H1 (cell line): ENCODE results near the gene ZNF576. TPM values are rescaled to one million over a fixed set of nuclear protein-coding genes. Genes with fewer than 3 reads are reported as not detected.
"Not testable (repeated sequence)": the region's sequence is repeated elsewhere in the genome, so short reads cannot be mapped to it uniquely, and the experiment has no call there.

Source experiments
- CTCF ChIA-PET: fragments of 300-600 bp; sonication (Branson Sonifier 250); formaldehyde crosslinking; loops from one replicate; lab custom pipeline; 2021; ENCODE audit not compliant: partially characterized antibody; lab: Charles Lee
- POLR2A ChIA-PET: fragments of 300-600 bp; sonication (Branson Sonifier 250); formaldehyde crosslinking; loops from one replicate; lab custom pipeline; 2021; ENCODE audit warnings: inconsistent platforms; ENCODE audit not compliant: partially characterized antibody; lab: Charles Lee
- DNase-seq, 2 experiments: peaks; one replicate each; pipeline versions ENCODE4 v3.0.0 to v3.0.0-alpha.2; 2010 to 2022; ENCODE audit warnings: low spot score in 2 of 2, low read depth in 1 of 2, mixed read lengths in 1 of 2
- FAIRE-seq: peaks from 2 replicates; lab custom pipeline; 2011; peaks lifted over from hg19 to GRCh38; lab: Jason Lieb, UNC
- H2AFZ ChIP-seq: 2 replicates; pipeline ENCODE4 v1.8.1; 2012; ENCODE audit warnings: low read length, inconsistent platforms
- H2AK5ac ChIP-seq: 2 replicates; pipeline ENCODE4 v1.6.1; 2013; ENCODE audit warnings: low read depth, low read length
- H2BK120ac ChIP-seq: replicated peaks from 2 replicates; pipeline ENCODE3; 2013; ENCODE audit warnings: low read depth, low read length, inconsistent platforms
- H2BK12ac ChIP-seq: 2 replicates; pipeline ENCODE4 v1.6.1; 2013; ENCODE audit warnings: low read depth, low read length
- H2BK15ac ChIP-seq: 2 replicates; pipeline ENCODE4 v1.6.1; 2013; ENCODE audit warnings: low read length
- H2BK20ac ChIP-seq: 2 replicates; pipeline ENCODE4 v1.6.1; 2013; ENCODE audit warnings: low read length
- H2BK5ac ChIP-seq: 2 replicates; pipeline ENCODE4 v1.6.1; 2013; ENCODE audit warnings: low read depth, low read length
- H3K14ac ChIP-seq: 2 replicates; pipeline ENCODE4 v1.6.1; 2013; ENCODE audit warnings: inconsistent platforms; ENCODE audit not compliant: insufficient read length
- H3K18ac ChIP-seq: 2 replicates; pipeline ENCODE4 v1.6.1; 2013; ENCODE audit warnings: low read length; ENCODE audit errors: extremely low read depth
- H3K23ac ChIP-seq: 2 replicates; pipeline ENCODE4 v1.6.1; 2013; ENCODE audit warnings: inconsistent platforms; ENCODE audit not compliant: insufficient read length
- H3K23me2 ChIP-seq: 2 replicates; pipeline ENCODE4 v1.6.1; 2013; ENCODE audit warnings: low read depth, low read length
- H3K27ac ChIP-seq: 2 replicates; pipeline ENCODE4 v1.6.1; 2011; ENCODE audit warnings: low read depth, low read length, inconsistent platforms
- H3K27me3 ChIP-seq, 4 experiments: replicated peaks in 1 of 4; 1 replicate in 1 of 4; 2 replicates in 3 of 4; pipeline versions ENCODE4 v1.6.1 to v1.8.1; 2011 to 2013; ENCODE audit warnings: low read length in 3 of 4, mild to moderate bottlenecking in 3 of 4, inconsistent platforms in 2 of 4, mixed read lengths in 2 of 4, moderate library complexity in 1 of 4; ENCODE audit not compliant: control insufficient read depth in 3 of 4, insufficient read depth in 3 of 4; ENCODE audit errors: extremely low read depth in 1 of 4
- H3K36me3 ChIP-seq, 4 experiments: 2 replicates each; pipeline versions ENCODE4 v1.6.1 to v1.8.1; 2011 to 2013; ENCODE audit warnings: mild to moderate bottlenecking in 4 of 4, low read length in 3 of 4, moderate library complexity in 2 of 4, control low read depth in 1 of 4, inconsistent platforms in 1 of 4; ENCODE audit not compliant: insufficient read depth in 4 of 4, control insufficient read depth in 2 of 4
- H3K4ac ChIP-seq: replicated peaks from 2 replicates; pipeline ENCODE3; 2013; ENCODE audit warnings: low read length, low read depth, mixed read lengths, inconsistent platforms; ENCODE audit not compliant: insufficient read length
- H3K4me1 ChIP-seq, 4 experiments: replicated peaks in 1 of 4; 1 replicate in 1 of 4; 2 replicates in 3 of 4; pipeline versions ENCODE4 v1.6.1 to v1.8.1; 2011 to 2013; ENCODE audit warnings: low read length in 3 of 4, inconsistent platforms in 2 of 4, mixed read lengths in 1 of 4; ENCODE audit not compliant: insufficient read depth in 4 of 4, control insufficient read depth in 3 of 4
- H3K4me2 ChIP-seq, 2 experiments: 2 replicates each; pipeline versions ENCODE4 v1.6.1 to v1.8.1; 2011 to 2013; ENCODE audit warnings: low read depth in 2 of 2, low read length in 2 of 2, control low read depth in 1 of 2, inconsistent platforms in 1 of 2, mild to moderate bottlenecking in 1 of 2; ENCODE audit not compliant: insufficient read depth in 1 of 2
- H3K4me3 ChIP-seq, 4 experiments: fragments of 200-600, 300-600 bp in 1 of 4; sonication (generic), shearing (Covaris generic), sonication (Bioruptor Twin) in 1 of 4; 2 replicates each; pipeline versions ENCODE4 v1.5.1 to v1.8.1; 2011 to 2016; ENCODE audit warnings: low read length in 4 of 4, low read depth in 3 of 4, control low read depth in 2 of 4, inconsistent platforms in 2 of 4, mild to moderate bottlenecking in 2 of 4, mixed read lengths in 1 of 4, moderate library complexity in 1 of 4; ENCODE audit not compliant: insufficient read depth in 2 of 4; ENCODE audit errors: extremely low read depth in 1 of 4
- H3K56ac ChIP-seq: replicated peaks from 2 replicates; pipeline ENCODE3; 2013; ENCODE audit warnings: low read depth, mild to moderate bottlenecking, mixed read lengths, low read length, inconsistent platforms; ENCODE audit not compliant: insufficient read length
- H3K79me1 ChIP-seq: 2 replicates; pipeline ENCODE4 v1.6.1; 2013; ENCODE audit warnings: low read depth, low read length, control low read depth
- H3K79me2 ChIP-seq, 2 experiments: 2 replicates each; pipeline versions ENCODE4 v1.6.1 to v1.8.1; 2012 to 2013; ENCODE audit warnings: low read length in 2 of 2, mild to moderate bottlenecking in 2 of 2, inconsistent platforms in 1 of 2; ENCODE audit not compliant: insufficient read depth in 2 of 2, control insufficient read depth in 1 of 2
- H3K9ac ChIP-seq, 4 experiments: replicated peaks in 1 of 4; 1 replicate in 1 of 4; 2 replicates in 3 of 4; pipeline versions ENCODE4 v1.6.1 to v1.8.1; 2011 to 2013; ENCODE audit warnings: low read depth in 3 of 4, low read length in 3 of 4, control low read depth in 2 of 4, mild to moderate bottlenecking in 2 of 4, moderate library complexity in 2 of 4, inconsistent platforms in 1 of 4; ENCODE audit errors: extremely low read depth in 1 of 4
- H3K9me3 ChIP-seq, 2 experiments: 2 replicates each; pipeline versions ENCODE4 v1.6.1 to v1.8.1; 2012 to 2013; ENCODE audit warnings: mild to moderate bottlenecking in 2 of 2, moderate library complexity in 2 of 2, control low read depth in 1 of 2, inconsistent platforms in 1 of 2, low read depth in 1 of 2, low read length in 1 of 2, mixed read lengths in 1 of 2; ENCODE audit not compliant: insufficient read depth in 2 of 2
- H4K20me1 ChIP-seq, 2 experiments: replicated peaks in 1 of 2; 2 replicates each; pipeline versions ENCODE3 to v1.8.1; 2011 to 2013; ENCODE audit warnings: inconsistent platforms in 2 of 2, low read length in 2 of 2, mild to moderate bottlenecking in 1 of 2; ENCODE audit not compliant: insufficient read depth in 2 of 2, control insufficient read depth in 1 of 2
- H4K5ac ChIP-seq: 2 replicates; pipeline ENCODE4 v1.6.1; 2013; ENCODE audit warnings: low read length, low read depth, mixed read lengths, inconsistent platforms; ENCODE audit not compliant: insufficient read length
- H4K8ac ChIP-seq: 2 replicates; pipeline ENCODE4 v1.8.0; 2013; ENCODE audit warnings: mild to moderate bottlenecking, moderate library complexity, low read length, inconsistent platforms; ENCODE audit not compliant: insufficient read depth; ENCODE audit errors: extremely low read depth
- H4K91ac ChIP-seq: replicated peaks from 2 replicates; pipeline ENCODE3; 2013; ENCODE audit warnings: low read length, mixed read lengths, inconsistent platforms; ENCODE audit not compliant: insufficient read length
- KDM4A ChIP-seq: IDR thresholded peaks from one replicate; pipeline ENCODE4 v1.7.1; 2012; ENCODE audit warnings: low read depth, mild to moderate bottlenecking, moderate library complexity, low read length, inconsistent platforms; ENCODE audit not compliant: severe bottlenecking
- WGBS, 2 experiments: shearing (Covaris generic) in 1 of 2; methylation state at CpG; one replicate each; pipeline versions ENCODE4 v1.1.6 to v1.1.7; 2013 to 2015; ENCODE audit warnings: low lambda C conversion rate in 2 of 2, mixed read lengths in 2 of 2, inconsistent platforms in 1 of 2, low coverage in 1 of 2, missing lambda C conversion rate in 1 of 2; ENCODE audit not compliant: insufficient replicate concordance in 2 of 2, insufficient coverage in 1 of 2, insufficient read length in 1 of 2; ENCODE audit errors: extremely low coverage in 1 of 2, missing lambda C conversion rate in 1 of 2; 5-methylcytosine and 5-hydroxymethylcytosine counted together
- polyA plus RNA-seq, 7 experiments: library from polyadenylated mRNA; depleted of rRNA in 3 of 7; stranded (reverse) in 5 of 7; unstranded in 2 of 7; fragments of >200 nt in 5 of 7; fragments of 200-250 nt in 2 of 7; gene quantifications; 1 replicate in 5 of 7; 2 replicates in 1 of 7; 4 replicates in 1 of 7; pipeline versions ENCODE4 v1.2.1 to v1.2.3, GENCODE V29; 2011 to 2013; ENCODE audit warnings: missing spikeins in 2 of 7, mixed read lengths in 2 of 7
- total RNA-seq: library from RNA; stranded (reverse); fragmentation: NEBNext Ultra II Directional; extraction: Animal tissue kit (Norgen Biotek cat#: 25700); gene quantifications from 2 replicates; pipeline ENCODE4 v1.2.1, GENCODE V29; 2021

Gene ZNF576
- total and polyA plus RNA-seq, 2 of the 8 experiments (the other 6 are each of a cell fraction or from before 2014, with no cell fraction given) = 13.6 to 32.4 TPM

GRCh38 chr19:43635561-43635940 lies 39.2 kb downstream of the ZNF576 start:
- peaks cover 9 to 33% (median 22%) of the 10 kb centered on the region in 4 experiments for H3K27me3 ChIP-seq
- H2BK20ac ChIP-seq, H3K79me2 ChIP-seq, H4K91ac ChIP-seq, H2AK5ac ChIP-seq, H3K4ac ChIP-seq, H2AFZ ChIP-seq, H2BK12ac ChIP-seq, H3K14ac ChIP-seq, H2BK120ac ChIP-seq, H4K20me1 ChIP-seq, H2BK15ac ChIP-seq, H3K23ac ChIP-seq, H3K36me3 ChIP-seq, H3K9me3 ChIP-seq, H3K27ac ChIP-seq, H3K9ac ChIP-seq, DNase-seq, H4K5ac ChIP-seq, H3K79me1 ChIP-seq: not testable (repeated sequence)
- peak overlapping the region; percentile 81 to 91 for H3K4me2 ChIP-seq
- ChIA-PET POLR2A (interaction anchor here (0.8 to 2.0 kb wide), 7 partner anchors 9 to 102 kb away, joined by 3 to 9 read pairs (median 4); partner anchors contain the start of gene ZNF575), CTCF (interaction anchor here (0.6 to 3.5 kb wide), 3 partner anchors 10 to 40 kb away, joined by 3 to 22 read pairs (median 3); partner anchors contain the start of gene IRGQ)
- TF ChIP-seq KDM4A = peak; percentile 4
- peak overlapping the region; percentile 19 for H3K56ac ChIP-seq
- 0 out of 2 replicates have a peak overlapping the region, but pooled peaks have one; percentile 66 for H2BK5ac ChIP-seq
- peaks cover 20% of the 10 kb centered on the region for H3K23me2 ChIP-seq
- peak overlapping the region; percentile 48; the same call in 1 of the 2 replicates for H3K18ac ChIP-seq
- 8% methylated on average over 2 of the region's 2 CpGs; no CpG with 5 or more reads in 1 of the 2 experiments for WGBS, 2 experiments
- peak; percentile 13 for FAIRE-seq
- H4K8ac ChIP-seq = peak overlapping the region; percentile 84; the same call in 1 of the 2 replicates
- peak overlapping the region; percentile 43 to 66 (median 59); a peak in 7 of 8 replicates for H3K4me3 ChIP-seq
- peaks cover 9 to 30% (median 20%) of the 10 kb centered on the region in 4 experiments for H3K4me1 ChIP-seq
